Stimulated activated CD8-positive, alpha-beta memory T cell treated with anti-CD3 and anti-CD28 coated beads, Interleukin-15, amount 100 ng/mL, for 4 hours (primary cell): Measurements from ENCODE around the gene PRPF4.
"Not testable (repeated sequence)": the region's sequence is repeated elsewhere in the genome, so short reads cannot be mapped to it uniquely, and the experiment has no call there.

ENCODE experiments used
- DNase-seq, 2 donors: peaks; one replicate each; pipeline ENCODE4 v3.0.0-alpha.2; 2020; ENCODE audit warnings: low read depth in 2 of 2

The PRPF4 gene

GRCh38 chr9:113267911-113268566 is 7.4 kb upstream of the PRPF4 start:
- no peak for DNase-seq

GRCh38 chr9:113269355-113269754 is 6.1 kb upstream of the PRPF4 start:
- no peak for DNase-seq

GRCh38 chr9:113269871-113270270 is 5.6 kb upstream of the PRPF4 start:
- DNase-seq: no peak

DNA sequence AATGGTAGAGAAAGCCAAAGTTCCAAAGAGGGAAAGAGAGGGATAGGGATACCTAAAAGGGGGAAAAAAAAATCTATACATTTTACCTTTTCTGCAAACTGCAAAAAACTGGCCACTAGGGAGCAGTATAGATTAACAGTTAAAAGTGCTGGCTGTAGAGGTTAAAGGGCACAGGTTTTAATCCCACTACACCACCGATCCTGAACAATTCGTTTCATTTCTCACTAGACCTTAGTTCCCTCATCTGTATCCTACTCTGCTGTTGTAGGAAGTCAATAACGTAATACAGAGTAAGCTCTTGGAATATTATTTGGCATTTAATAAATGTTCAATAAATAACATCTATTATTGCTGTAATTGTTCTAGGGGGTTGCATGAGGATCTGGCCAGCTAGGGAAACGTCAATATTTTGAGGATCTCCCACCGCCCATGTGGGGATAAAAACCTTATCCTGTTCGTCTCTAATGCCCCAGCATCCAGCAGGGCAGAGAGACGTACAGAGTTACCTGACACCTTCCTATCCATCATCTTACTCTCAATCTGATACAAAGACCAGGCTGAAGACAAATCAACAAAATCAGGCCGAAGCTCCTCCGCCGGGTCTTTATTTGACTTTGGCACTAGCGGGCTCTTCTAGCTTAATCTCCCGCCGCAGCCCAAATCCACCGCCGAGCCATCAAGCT is 843 bp upstream of the PRPF4 start:
- DNase-seq: no peak

GRCh38 chr9:113278840-113279239 is 3.4 kb downstream of the PRPF4 start:
- DNase-seq: no peak

GRCh38 chr9:113281356-113281755 is 5.9 kb downstream of the PRPF4 start:
- no peak for DNase-seq

DNA sequence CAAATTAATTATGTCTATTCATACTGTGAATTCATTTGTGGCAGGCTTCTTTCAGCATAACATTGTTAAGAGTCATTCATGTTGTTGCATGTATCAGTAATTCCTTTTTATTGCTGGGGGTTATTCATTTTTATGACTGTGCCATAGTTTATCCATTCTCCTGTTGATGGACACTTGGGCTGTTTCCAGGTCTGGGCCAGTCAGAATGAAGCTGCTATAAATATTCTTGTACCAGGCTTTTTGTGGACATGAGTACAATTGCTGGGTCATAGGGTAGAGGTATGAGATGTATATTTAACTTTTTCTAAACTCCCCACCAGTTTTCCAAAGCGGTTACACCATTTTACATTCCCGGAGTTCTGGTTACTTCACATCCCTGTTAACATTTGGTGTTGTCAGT is 13.6 kb downstream of the PRPF4 start:
- no peak for DNase-seq

DNA sequence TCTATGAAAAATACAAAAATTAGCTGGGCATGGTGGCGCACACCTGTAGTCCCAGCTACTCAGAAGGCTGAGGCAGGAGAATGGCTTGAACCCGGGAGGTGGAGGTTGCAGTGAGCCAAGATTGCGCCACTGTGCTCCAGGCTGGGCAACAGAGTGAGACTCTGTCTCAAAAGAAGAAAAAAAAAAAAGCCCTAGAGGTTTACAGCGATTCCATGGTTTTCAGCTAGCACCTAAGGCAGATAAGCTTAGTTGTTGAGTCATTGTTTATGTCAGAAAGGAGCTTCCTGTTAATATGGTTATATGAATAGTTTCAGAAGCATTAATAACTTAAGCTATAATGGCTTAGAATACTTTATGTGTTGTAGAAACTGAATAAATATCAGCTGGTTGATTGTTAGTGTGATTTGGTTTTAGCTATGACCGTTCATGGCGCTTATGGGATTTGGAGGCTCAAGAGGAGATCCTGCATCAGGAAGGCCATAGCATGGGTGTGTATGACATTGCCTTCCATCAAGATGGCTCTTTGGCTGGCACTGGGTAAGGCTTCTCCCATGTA is 14.7 kb downstream of the PRPF4 start:
- DNase-seq: no peak

GRCh38 chr9:113293285-113293878 is 17.9 kb downstream of the PRPF4 start:
- no peak for DNase-seq

GRCh38 chr9:113296247-113296646 is 20.8 kb downstream of the PRPF4 start:
- DNase-seq: not testable (repeated sequence)

DNA sequence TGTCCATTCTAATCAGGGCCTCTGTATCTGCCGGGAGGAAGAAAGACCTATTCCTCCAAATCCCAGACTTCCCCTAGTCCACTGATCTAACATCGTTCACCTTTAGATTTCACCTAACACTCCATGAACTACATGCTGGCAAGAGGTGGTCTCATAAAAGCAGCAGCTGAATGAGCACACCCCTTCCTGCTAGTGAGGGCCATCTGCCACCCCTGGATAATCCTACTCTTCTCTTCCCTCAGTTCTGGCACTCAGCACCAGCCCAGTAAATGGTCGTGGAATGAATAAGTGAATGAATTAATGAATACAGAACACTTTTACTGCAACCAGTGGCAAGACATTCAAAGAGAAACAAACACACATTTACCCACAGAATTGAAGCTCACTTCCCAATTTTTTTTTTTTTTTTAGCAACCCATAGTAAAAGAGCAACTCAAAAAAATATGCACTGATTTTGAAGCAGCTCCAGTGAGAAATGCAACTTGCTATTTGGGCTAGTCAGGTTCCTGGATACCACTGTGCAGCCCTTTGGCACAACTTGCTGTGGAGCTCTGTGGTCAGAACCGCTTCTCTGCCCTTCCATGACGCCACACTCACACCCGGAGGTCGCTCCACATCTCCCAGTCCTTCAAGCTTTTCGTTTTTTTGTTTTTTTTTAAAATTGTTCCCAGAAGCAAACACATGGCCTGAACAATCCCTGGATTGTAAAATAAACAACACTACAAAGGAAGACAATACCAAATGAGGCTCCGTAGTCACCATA is 21.5 kb downstream of the PRPF4 start:
- no peak for DNase-seq

- no peak for DNase-seq
Measured at GRCh38 chr9:113298311-113298710, 22.9 kb downstream of the PRPF4 start.

- no peak for DNase-seq
Measured at GRCh38 chr9:113298924-113299770, 23.7 kb downstream of the PRPF4 start.

GRCh38 chr9:113299800-113300292 is 24.4 kb downstream of the PRPF4 start:
- DNase-seq: no peak

DNA sequence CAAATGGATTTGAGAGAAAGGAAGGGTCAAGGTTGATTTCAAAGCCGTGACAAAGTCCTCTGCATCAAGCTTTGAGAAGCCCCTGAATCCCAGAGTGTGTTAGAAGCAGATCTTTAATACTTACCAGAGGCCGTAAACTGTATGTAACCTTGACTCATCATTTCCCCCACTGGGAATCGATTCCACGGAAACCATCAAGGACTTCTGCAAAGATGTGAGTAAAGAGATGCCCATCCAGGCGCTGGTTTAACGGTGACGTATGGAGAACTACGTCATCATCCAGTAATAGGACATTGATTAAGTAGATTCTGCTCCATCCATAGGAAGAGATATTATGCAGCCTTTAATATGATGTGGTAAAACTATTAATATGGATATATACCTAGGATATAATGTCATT is 26.1 kb downstream of the PRPF4 start:
- no peak for DNase-seq

DNA sequence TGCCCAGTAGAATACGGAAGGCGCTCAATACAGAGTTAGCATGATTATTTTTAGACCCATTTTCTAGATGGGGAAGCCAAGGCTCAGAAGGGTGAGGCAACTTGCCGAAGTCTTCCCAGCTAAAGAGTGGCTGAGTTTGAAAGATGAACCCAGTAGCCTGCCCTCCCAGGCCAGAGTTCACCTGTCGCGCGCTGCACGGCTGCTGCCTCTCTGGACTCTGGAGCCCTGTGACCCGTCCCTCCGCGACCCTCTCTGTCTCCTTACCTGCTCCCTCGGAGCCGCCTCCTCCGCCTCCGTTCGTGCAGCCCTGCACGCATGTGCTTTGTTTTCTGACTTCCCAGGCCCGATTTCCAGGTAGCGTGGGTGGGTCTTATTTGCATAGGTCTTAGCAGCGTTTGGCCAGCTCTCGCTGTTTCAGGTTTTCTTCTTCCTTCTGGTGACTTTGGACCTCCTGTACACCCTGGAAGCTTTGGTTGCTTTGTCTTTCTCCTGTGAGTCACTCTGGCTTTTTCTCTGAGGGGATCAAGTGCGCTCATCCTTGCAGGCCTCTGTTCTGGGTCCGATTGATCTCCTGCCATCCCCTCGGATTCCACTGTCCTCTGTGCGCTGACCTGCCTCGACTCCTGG is 27.4 kb downstream of the PRPF4 start, which contains the start of gene RNF183:
Gene RNF183, minus strand, starts transcription at position 585 of the 627 bp plus-strand sequence. CDS start 5,192 bp downstream, outside the sequence.
- DNase-seq: no peak

DNA sequence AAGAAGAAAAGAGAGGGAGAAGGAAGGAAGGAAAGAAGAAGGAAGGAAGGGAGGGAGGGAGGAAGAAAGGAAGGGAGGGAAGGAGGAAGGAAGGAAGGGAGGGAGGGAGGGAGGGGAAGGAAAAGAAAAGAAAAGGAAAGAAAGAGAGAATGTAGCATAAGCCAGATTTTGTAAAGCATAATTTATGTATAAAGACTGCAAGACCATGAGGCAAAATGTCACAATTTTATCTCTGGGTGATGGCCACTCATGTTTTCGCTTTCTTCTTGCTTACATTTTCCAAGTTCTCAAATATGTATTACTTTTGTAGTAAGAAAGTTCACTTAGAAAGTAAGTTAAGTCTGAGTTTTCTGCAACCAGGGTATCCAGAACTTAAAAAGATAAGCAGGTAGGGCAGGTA is 31.1 kb downstream of the PRPF4 start:
- no peak for DNase-seq

DNA sequence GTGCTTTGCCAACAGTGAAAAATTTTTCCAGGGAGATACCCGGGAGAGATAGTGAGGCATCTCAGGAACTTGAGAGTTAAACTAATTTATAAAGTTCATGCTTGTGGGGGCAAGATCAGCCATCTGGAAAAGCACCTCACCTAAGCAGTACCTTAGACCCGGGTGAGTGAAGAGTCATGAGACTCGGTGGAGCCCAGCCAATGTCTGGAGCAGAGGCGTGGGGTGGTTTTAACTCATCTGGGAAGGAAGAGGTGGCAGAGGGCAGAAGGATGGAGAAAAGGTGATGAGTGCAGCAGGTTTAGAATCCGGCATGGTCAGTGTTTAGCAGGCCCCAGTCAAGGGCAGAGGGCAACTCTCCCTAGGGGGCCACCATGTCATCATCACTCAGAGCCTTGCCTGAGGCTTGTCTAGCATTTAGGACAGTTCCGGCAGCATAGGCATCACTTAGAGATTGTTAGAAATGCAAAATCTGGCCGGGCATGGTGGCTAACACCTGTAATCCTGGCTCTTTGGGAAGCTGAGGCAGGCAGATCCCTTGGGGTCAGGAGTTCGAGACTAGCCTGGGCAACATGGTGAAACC is 32.0 kb downstream of the PRPF4 start:
- DNase-seq: no peak

- no peak for DNase-seq
Measured at GRCh38 chr9:113309204-113309813, 33.9 kb downstream of the PRPF4 start.

DNA sequence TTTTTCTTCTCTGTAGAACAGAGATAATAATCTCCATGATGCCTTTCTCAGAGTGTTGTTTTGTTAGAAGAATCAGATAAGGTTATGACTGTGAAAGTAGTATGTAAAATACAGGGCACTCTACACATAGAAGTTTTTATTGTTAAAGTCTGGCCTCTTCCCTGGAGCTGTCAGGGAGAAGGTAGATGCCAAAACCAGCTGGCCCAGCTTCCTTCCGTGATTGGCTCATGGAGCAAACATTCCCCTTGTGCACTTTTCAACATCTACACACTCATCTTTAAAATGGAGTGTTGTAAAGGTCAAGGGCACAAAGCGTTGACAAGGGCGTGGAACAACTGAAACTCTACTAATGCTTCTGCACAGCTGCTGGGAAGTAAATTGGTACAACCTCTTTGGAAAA is 35.1 kb downstream of the PRPF4 start:
- no peak for DNase-seq
